ENCODE results near the gene PRR23A.

- no peak for TF ChIP-seq EP300 (conservative IDR thresholded peaks at IDR 0.05; ENCODE audit: poor library complexity, severe bottlenecking)
- TF ChIP-seq CTCF (IDR thresholded peaks at IDR 0.05; ENCODE audit: poor library complexity, severe bottlenecking), result no peak
These were observed 45.6 kb downstream of the PRR23A start for GRCh38 chr3:138960417-138960852.
